Central memory CD4-positive, alpha-beta T cell (primary cell): ENCODE measurements around the gene BACE1.
"Not testable (repeated sequence)": the region's sequence is repeated elsewhere in the genome, so short reads cannot be mapped to it uniquely, and the experiment has no call there.

Experiments
- DNase-seq: peaks from one replicate; pipeline ENCODE4 v3.0.0; 2022

Gene BACE1

GRCh38 chr11:117272175-117272574, 43.9 kb downstream of the BACE1 start:
- DNase-seq: not testable (repeated sequence)

GRCh38 chr11:117271208-117271607, 44.8 kb downstream of the BACE1 start:
- DNase-seq: no peak

- no peak for DNase-seq
These were observed 46.2 kb downstream of the BACE1 start for GRCh38 chr11:117269856-117270255.

- DNase-seq: no peak
These were observed 50.3 kb downstream of the BACE1 start for GRCh38 chr11:117265745-117266144.

- not testable (repeated sequence) for DNase-seq
These were observed 51.3 kb downstream of the BACE1 start for GRCh38 chr11:117264624-117265323.

GRCh38 chr11:117259417-117259816, 56.6 kb downstream of the BACE1 start:
- DNase-seq: no peak

GRCh38 chr11:117258576-117258975, 57.5 kb downstream of the BACE1 start:
- DNase-seq: no peak

GRCh38 chr11:117256573-117256972, 59.5 kb downstream of the BACE1 start:
- DNase-seq: no peak

GRCh38 chr11:117255966-117256365, 60.1 kb downstream of the BACE1 start:
- no peak for DNase-seq

- DNase-seq: no peak
These were observed 64.5 kb downstream of the BACE1 start for GRCh38 chr11:117251506-117251905.

GRCh38 chr11:117249571-117249970, 66.5 kb downstream of the BACE1 start:
- DNase-seq: no peak

- DNase-seq: no peak
These were observed 67.7 kb downstream of the BACE1 start for GRCh38 chr11:117248341-117248740.

GRCh38 chr11:117239295-117239694, 76.8 kb downstream of the BACE1 start:
- DNase-seq: no peak

GRCh38 chr11:117238221-117238620, 77.8 kb downstream of the BACE1 start:
- no peak for DNase-seq
